Bladder microvascular endothelial cell (primary cell): ENCODE results near the gene ME1. TPM values are rescaled to one million over a fixed set of nuclear protein-coding genes. Genes with fewer than 3 reads are reported as not detected.

ENCODE experiments used
- total RNA-seq: library from RNA; depleted of rRNA; stranded (reverse); fragments of >200 nt; gene quantifications from 2 replicates; pipeline ENCODE4 v1.2.3, GENCODE V29; 2014

ME1 gene
- total RNA-seq = 6.3 and 8.4 TPM in 2 replicates

GRCh38 chr6:83430611-83431544 lies at the start of gene ME1:
Gene ME1 (minus strand): TSS chr6:83431051. CDS start chr6:83430954, 97 bp downstream.

GRCh38 chr6:83192871-83193746 lies 237.7 kb downstream of the ME1 start, which contains the start of the genes PGM3 and RWDD2A:
Gene PGM3 (minus strand): TSS chr6:83193265. CDS start chr6:83191012, 2,253 bp downstream.
Gene RWDD2A (plus strand): TSS chr6:83193357. CDS start chr6:83194452, 1,095 bp downstream.

Other genes with a start within 250 kb of the ME1 start
- 46.0 and 79.7 TPM in 2 replicates for gene PGM3, start 237.8 kb downstream of the ME1 start, total RNA-seq
- 2.4 and 3.4 TPM in 2 replicates for gene RWDD2A, start 237.7 kb downstream of the ME1 start, total RNA-seq
- 0.16 TPM in 1 of 2 replicates, not detected in the other for gene PRSS35, start 81.5 kb upstream of the ME1 start, total RNA-seq